Activated CD8-positive, alpha-beta memory T cell treated with anti-CD3 and anti-CD28 coated beads, Interleukin-2, amount 50 U/mL, for 1 hour (primary cell): ENCODE results near the gene RNASE4.

Experiments
- DNase-seq: peaks from one replicate; pipeline ENCODE4 v3.0.0-alpha.2; 2020; ENCODE audit errors: extremely low read depth

The RNASE4 gene

DNA sequence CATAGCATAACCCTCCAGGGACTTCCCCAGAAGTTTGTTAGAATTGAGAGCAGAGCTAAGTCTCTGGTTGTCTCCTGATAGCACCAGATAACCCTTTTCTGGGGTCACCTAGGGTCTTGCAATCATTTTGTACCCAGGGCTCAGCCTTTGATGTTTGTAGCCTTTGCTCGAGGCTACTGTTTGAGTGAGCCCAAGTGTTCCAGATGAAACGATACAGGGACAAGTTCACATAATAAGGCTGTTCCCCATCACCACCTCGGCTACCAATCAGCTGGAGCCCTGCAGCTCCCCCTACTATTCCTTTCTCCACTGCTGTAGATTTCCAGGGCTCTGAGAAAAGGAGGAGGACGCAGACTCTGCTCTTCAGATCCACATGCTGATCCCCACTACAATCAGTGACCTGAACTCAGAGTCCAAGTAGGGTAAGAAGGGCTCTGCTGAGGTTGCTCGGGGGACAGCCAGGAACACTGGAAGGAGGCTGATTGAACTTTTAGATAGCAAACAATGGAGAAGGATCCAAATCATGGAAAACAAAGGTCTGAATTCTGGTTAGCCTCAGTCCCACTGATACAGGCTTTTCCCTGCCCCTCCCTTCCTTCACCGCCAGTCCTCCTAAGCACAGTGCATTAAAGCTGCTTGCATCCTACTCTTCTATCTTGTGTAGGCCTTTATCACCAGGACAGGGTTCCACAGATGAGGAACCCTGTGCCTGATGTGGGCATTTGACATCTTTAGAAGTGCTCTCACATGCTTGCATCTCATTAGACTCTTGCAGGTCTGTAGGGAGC lies 61.4 kb downstream of the RNASE4 start, which contains the start of gene EDDM3A:
Gene EDDM3A, plus strand, starts transcription at position 317 of the 788 bp plus-strand sequence. CDS start 1,694 bp downstream, outside the sequence.
- no peak for DNase-seq

DNA sequence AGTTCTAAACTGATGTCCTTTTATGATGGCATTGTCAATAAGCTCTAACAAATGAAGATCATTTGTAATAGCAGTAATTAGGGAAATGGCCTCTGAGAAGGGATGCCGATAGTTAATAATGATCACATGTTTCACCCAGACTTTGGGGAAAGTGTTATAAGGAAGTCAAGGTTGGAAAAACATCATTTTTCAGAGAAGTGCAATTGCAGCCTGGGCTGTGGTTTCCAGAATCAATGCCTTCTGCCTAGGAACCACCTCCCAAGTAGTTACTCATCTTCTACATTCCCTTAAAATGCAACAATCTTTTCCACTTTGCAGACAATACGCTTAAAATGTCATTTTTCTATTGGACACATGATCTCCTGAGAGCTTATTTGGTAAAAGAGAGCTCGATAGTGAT lies 62.2 kb downstream of the RNASE4 start:
- DNase-seq, result no peak

GRCh38 chr14:20748439-20748838 lies 64.1 kb downstream of the RNASE4 start:
- no peak for DNase-seq

DNA sequence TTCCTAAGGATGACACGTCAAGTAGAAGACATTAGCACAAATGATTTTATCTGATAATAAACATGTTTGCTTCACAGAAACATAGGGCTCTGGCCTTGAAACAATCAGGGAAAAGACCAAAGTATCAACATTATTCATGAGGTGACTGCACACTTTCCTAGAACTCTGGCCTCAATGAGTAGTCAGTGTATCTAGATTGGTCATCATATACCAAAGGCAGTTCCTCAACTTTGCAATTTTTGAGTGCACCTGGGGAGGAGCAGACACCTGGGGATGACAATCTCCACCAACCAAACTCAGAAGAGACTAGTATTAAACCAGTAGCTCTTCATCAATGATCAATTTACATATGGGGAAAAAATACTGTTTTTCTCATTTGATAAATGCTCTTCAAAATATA lies 65.8 kb downstream of the RNASE4 start:
- no peak for DNase-seq
